GM12892 (cell line): Measurements from ENCODE around the gene SNAI3.

Experiments
- DNase-seq: peaks from one replicate; pipeline ENCODE4 v3.0.0; 2011; ENCODE audit not compliant: insufficient read length
- FAIRE-seq: peaks from 2 replicates; lab custom pipeline; 2011; peaks lifted over from hg19 to GRCh38; lab: Jason Lieb, UNC
- POLR2A ChIP-seq: IDR thresholded peaks from 2 replicates; pipeline ENCODE4 v1.6.1; 2011; ENCODE audit warnings: low read depth, low read length, control low read depth
- POLR2AphosphoS5 ChIP-seq: IDR thresholded peaks from 2 replicates; pipeline ENCODE4 v1.6.1; 2011; ENCODE audit warnings: low read depth, low read length, control low read depth
- TAF1 ChIP-seq: IDR thresholded peaks from 2 replicates; pipeline ENCODE4 v1.6.1; 2011; ENCODE audit warnings: low read depth, mild to moderate bottlenecking, control low read depth, low read length, borderline replicate concordance

Gene SNAI3

GRCh38 chr16:88655053-88655732, 31.1 kb downstream of the SNAI3 start:
- no peak for FAIRE-seq
- no peak for TF ChIP-seq POLR2A
- TF ChIP-seq POLR2AphosphoS5 = no peak
- no peak for DNase-seq

DNA sequence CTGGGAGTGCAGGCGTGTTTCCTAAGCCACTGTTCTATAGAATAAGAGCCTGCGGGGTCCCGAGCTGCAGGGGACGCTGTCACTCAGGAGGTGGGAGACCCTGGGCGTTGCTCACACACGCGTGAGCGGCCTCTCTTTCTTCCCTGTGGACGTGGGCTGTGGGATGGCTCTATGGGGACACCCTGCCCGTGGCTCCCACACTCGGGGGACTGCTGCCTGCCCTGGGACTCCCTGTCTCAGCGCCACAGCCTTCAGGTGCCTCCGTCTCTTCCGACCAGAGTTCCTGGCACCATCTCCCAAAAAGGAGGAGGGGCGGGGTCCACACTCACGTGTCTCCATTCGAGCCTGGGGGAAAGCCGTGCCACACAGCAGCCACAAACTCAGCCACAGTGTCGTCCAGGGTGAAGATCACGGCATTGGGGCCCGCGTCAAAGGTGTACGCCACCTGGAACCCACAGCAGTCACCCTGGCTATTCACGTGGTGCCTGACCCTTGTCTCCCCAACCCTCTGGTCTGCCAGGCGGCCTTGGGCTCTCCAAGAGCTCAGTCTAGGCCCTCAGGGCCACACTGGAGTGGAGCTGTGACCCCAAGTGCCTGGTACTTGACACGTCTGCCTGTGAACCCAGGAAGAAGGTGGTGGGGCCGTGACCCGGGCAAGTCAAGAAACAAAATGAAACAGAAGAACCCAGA, 31.8 kb downstream of the SNAI3 start:
- TF ChIP-seq TAF1 (no peak), POLR2AphosphoS5 (no peak), POLR2A (no peak)
- no peak for FAIRE-seq
- no peak for DNase-seq

- TF ChIP-seq TAF1 = no peak
- TF ChIP-seq POLR2A = no peak
- no peak for TF ChIP-seq POLR2AphosphoS5
- FAIRE-seq = no peak
- no peak for DNase-seq
Measured at GRCh38 chr16:88653596-88654362, 32.5 kb downstream of the SNAI3 start.

DNA sequence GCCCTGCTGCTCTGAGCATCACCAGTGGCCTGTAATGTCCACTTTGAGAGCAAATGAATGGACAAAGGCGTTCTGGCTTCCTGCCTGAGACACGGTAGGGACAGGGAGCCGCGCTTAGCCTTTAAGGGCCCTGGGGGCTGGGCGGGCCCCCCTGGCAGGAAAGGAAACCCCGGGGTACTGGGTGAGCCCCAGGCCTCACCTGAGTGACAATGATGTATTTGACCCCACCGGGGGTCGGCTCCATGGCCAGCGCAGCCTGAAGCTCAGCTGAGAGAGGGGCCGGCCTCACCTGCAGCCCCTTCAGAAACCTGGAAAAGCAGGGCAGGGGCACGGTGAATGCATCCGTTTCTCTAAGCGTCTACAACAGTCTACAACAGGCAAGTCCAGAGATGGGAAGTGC, 33.2 kb downstream of the SNAI3 start:
- no peak for DNase-seq
- TF ChIP-seq POLR2AphosphoS5 (no peak), POLR2A (no peak), TAF1 (no peak)
- FAIRE-seq = no peak

DNA sequence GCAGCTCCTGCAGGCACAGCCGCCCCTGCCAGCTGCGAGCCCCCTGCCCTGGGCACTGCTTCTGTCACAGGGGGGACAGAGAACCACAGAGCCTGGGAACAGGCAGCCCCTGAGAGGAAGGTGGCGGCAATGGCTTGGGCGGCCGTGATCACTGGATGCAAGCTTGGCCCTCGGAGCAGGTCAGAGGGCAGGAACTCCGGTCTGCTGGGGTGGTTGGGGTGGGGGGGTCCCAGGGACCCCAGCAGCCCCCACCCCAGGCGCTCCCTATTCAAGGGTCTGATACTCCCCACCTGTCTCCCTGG, 33.6 kb downstream of the SNAI3 start:
- FAIRE-seq (no peak), DNase-seq (no peak)
- TF ChIP-seq POLR2AphosphoS5 (no peak), TAF1 (no peak), POLR2A (no peak)

DNA sequence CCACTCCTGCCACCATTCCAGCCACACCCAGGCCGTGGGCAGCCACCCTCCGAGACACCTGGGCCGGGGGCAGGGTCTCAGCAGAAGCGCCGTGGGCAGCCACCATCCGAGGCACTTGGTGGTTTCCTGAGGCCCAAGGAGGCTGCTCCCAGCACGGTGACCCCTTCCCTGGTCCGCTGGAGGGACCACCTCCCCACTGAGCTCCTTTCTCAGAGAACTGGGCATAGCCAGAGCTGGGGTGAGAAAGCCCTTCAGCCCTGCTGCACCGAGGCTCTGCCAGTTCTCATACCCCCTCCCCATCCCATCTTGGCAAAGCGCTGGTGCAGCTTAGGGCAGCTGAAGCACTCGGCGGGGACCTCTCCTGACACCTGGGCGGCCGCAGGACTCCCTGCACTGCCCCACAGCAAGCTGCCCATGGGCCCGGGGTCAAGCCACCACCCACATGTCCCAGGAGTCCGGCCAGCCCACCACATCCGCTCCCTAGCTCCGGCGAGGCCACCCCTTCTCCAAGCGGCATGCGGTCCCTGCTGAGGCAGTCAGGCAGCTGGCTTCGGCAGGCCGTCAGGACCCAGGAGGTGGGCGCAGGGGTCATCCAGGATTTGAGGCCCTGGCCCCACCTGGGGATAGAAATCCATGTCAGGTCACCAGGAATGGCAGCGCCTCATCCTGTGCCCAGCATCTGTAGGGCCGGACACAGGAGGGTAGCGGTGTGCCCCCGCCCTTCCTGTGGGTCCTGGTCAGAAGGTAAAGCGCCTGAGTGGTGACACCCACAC, 34.1 kb downstream of the SNAI3 start:
- TF ChIP-seq POLR2A = no peak
- TF ChIP-seq TAF1 = no peak
- no peak for TF ChIP-seq POLR2AphosphoS5
- FAIRE-seq = no peak
- no peak for DNase-seq

- TF ChIP-seq POLR2AphosphoS5 (peak; percentile 39; the same call in 1 of the 2 replicates), TAF1 (no peak), POLR2A (peak; percentile 75)
- FAIRE-seq (peak; percentile 99), DNase-seq (peak; percentile 96)
Measured at GRCh38 chr16:88651276-88651988, 34.9 kb downstream of the SNAI3 start.

GRCh38 chr16:88650749-88651275, 35.5 kb downstream of the SNAI3 start, which contains the start of gene CYBA:
Gene CYBA, minus strand, starts transcription at chr16:88651053. Its CDS starts 40 bp downstream, at chr16:88651013.
- TF ChIP-seq POLR2AphosphoS5 (peak; percentile 96), POLR2A (peak; percentile 93), TAF1 (peak; percentile 74)
- FAIRE-seq = no peak
- peak; percentile 97 for DNase-seq

DNA sequence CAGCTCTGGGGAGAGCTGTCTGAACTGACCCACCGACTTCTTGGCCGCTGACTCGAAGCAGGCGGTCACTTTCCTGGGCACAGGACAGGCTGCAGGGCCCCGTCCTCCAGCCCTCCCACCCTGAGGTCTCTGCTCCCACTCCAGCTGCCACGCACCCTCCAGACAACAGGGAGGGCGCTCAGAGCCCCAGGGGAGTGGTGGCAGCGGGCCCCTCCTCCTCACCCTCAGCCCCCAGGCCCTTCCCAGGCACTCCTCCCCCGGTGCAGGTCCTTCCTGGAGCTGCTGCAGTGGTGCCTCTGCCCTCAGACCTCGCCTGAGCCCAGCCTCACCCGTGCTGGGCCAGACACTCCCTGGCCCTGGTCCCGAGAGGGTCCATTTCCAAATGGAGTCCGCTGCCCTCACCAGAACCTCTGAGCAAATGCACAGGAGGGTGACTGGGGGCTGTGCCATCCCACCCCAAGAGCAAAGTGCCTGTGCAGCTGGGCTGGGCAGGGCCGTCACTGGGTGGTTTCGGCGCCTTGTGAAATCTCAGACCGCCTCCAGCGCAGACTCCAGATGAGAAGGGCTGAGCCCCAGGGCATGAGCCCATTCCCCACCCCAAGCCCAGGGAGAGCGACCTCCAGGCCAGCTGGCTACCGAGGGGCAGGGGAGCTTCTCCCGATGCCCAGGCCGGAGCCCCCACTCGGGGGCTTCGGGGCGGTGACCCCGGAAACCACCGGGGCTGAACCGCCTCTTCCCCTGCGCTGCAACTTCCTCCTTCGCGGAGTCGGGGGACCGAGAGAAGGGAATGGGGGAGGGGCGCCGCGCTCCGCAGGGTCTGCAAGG, 36.2 kb downstream of the SNAI3 start:
- peak; percentile 46 for FAIRE-seq

More for the DNA sequence above, 36.2 kb downstream of the SNAI3 start:
- DNase-seq = peak; percentile 72
- TF ChIP-seq POLR2A (0 out of 2 replicates have a peak, but pooled peaks have one; percentile 19), TAF1 (no peak)
